HUDEP-2 (cell line): ENCODE results near the gene POMT2.
"Not testable (repeated sequence)": the region's sequence is repeated elsewhere in the genome, so short reads cannot be mapped to it uniquely, and the experiment has no call there.

Source experiments
- DNase-seq, 76 experiments: peaks; one replicate each; lab custom pipeline; 2025; ENCODE audit not compliant: unreplicated experiment in 76 of 76; lab: John Stamatoyannopoulos, UW

POMT2 gene

GRCh38 chr14:77324816-77325745 lies 4.4 kb upstream of the POMT2 start:
- DNase-seq: no peak

DNA sequence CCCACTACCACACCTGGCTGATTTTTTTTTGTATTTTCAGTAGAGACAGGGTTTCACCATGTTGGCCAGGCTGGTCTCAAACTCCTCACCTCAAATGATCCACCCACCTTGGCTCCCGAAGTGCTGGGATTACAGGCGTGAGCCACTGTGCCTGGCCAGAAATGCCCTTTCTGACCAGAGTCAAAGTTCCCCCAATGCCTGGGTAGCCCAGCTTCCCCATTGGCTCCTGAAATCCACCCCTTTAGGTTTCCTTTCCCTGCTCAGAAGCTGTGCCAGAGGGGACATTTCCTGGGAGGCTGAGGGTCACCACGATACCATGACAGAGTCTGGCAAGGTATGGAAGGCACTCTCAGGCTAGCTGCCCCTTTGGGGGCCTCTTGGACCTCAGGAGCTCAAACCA lies 3.6 kb upstream of the POMT2 start:
- DNase-seq: no peak

- no peak for DNase-seq
Observed at GRCh38 chr14:77323571-77323970, 2.9 kb upstream of the POMT2 start.

- no peak for DNase-seq
Observed at GRCh38 chr14:77322951-77323350, 2.3 kb upstream of the POMT2 start.

DNA sequence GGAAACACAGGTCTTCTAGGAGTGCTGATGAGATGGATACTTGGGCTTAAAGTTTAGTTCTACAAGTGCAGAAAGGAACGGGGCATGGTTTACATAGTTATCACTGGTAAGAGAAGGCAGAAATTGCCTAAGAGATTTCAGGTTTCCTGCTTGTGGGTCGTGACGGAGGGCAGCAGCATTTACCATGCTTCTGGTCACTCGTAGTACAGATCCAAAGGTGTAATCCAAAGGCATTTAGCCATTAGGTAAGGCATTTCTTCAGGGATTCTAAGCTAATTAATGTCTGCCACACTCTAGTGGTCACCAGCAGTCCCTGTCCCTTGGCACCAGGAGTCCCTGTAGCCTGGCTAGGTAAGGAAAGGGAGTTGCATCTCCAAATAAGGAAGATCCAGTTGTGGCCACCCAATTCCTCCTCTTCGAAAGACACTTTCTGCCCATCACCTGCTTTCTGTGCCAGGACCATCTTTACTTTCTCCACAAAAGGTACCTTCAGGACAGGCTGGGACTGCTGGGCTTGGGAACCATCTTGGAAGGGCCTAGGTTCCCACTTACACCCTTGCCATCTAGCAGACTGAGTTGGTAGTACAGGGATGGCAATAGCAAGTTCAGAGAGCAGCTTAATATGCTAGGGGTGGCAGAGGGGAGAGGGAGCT lies 1.7 kb upstream of the POMT2 start:
- DNase-seq: no peak

DNA sequence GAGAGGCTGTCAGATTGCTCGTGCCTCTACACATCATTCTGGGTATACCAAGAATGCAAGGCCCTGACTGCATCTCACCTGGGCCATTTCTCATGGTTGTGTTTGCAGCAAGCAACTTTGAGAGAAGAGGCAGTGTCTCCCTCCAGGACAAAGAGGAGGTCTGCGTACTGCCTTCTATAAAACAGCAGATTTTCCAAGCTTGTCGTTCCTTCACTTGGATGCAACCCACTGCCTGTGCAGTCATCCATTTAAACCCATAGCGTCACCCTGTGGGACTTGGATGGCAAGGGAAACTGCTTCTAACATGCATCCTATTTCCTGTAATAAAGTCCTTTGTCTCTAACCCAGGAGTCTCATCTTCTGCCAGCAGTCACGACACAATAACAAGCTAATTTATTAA lies 1.3 kb downstream of the POMT2 start:
- DNase-seq: no peak

DNA sequence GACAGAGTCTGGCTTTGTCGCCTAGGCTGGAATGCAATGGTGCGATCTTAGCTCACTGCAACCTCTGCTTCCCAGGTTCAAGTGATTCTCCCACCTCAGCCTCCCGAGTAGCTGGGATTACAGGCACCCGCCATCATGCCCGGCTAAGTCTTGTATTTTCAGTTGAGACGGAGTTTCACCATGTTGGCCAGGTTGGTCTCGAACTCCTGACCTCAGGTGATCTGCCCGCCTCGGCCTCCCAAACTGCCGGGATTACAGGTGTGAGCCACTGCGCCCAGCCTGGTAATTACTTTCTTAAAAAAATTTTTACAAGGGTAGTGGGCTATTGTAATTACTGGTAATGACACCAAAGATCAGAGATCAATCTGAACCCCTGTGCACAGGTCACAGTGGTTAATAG lies 1.9 kb downstream of the POMT2 start:
- not testable (repeated sequence) for DNase-seq

DNA sequence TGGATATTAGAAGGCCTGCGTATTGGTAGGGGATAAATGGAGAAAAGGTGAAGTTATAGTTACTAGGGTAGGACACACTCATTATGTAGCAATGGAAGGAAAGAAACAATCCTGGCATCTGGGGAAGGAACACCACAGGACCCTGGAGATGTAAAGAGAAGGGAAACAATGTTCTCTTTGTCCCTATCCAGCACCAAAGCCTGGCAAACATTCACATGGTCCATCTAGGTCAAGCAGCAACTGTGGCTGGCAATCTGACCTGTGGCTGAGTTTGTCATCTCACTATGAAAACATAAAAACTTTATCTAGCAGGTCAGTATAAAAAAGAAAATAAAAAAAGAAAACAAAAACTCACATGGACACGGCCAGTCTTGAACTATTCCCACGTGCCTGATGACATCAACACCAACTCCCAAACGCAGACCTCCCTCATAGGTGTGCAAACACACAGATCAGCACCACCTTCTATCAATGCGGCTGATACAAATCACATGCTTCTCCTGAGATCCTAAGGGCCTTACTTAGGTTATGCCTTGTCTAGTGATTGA lies 2.6 kb downstream of the POMT2 start:
- no peak for DNase-seq

DNA sequence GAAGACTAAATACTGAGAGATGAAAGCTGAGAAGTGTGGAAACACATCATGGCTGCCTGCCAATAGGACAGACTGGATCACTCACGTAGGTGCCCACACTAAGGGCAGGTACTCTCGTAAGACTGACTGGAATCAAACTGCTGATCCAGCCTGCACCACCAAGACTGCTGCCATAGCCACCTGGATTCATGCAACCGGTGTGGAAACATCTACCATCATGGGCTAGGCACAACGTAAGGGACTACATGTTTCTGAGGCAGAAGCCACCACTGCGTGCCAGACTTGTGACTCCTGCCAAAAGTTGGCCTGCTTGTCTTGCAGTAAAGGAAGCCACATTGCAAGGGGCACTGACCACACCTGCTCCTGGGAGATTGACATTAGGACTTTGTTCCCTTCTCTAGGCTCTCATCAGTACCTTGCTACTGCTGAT lies 3.8 kb downstream of the POMT2 start:
- no peak for DNase-seq

- DNase-seq: no peak
Observed at GRCh38 chr14:77316195-77316505, 4.5 kb downstream of the POMT2 start.

DNA sequence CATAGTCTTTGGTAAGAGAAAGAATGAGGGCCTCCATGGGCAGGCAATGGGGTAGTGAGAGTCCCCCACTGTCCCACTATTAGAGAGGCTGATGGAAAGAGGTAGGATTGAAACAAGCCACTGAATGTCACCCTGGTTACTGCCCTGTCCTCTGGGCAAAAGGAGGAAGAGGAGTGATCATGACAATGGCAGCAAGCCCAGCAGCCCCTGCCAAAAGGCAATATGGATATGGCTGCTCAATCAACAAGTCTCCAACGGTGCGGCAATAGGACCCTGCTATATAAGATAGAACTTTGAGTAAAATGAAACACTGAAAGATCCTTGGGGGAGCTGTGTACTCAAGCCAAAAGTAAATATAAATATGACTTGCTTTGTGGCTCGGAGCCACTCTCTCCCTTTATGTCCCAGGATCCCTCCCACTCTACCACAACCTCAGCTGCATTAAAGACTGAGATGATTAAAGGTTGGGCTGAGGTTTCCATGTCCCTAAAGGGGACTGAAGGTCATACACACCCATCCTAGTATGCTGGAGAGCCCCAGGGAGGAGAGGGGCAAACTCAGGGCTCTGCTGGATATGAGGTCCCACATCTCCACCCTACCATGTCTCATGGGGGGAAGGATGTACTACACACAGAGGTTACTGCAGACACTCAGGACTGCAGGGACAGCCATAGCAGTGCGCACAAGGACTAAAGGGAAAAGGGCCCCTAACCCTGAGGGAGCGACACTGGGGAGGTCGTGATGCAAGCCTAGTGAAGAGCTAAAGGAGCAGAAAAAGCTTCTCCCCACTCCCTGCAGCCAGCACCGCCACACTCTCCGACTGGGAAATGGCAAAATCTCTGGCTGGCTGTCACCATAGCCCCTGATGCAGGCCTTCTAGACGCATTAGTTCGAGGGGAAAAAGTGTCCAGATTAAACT lies 5.9 kb downstream of the POMT2 start:
- DNase-seq: no peak

- DNase-seq: no peak
Observed at GRCh38 chr14:77314043-77314442, 6.6 kb downstream of the POMT2 start.

DNA sequence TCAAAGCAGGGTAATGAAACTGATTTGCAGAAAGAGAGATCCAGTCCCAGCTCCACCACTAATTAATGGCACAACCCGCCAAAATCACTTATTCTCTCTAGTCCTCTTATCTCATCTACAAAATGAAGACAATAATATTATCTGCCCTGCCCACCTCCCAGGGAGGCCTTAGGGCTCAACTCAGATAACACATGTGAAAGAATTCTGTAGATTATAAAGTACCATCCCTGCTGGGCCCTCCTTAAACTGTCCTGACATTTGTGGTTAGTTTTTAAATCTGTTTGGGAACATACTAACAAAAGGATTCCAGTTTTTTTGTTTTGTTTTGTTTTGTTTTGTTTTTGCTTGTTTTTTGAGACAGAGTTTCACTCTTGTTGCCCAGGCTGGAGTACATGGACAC lies 7.3 kb downstream of the POMT2 start:
- peak in 20 of 76 experiments; percentile 9 to 60 (median 25) for DNase-seq

DNA sequence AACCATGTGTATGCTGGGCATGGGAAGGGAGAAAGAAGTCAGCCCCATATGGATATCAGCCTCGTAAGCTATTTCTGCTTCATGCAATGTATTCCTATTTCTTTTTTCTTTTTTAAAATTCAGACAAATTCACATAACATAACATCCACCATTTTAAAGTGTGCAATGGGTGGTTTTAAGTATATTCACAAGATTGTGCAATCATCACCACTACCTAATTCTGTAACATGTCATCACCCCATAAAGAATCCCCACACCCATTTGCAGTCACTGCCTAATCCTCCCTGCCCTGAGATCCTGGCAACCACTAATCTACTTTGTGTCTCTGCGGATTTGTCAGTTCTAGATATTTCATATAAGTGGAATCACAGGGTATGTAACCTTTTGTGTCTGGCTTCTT lies 9.5 kb downstream of the POMT2 start:
- no peak for DNase-seq

DNA sequence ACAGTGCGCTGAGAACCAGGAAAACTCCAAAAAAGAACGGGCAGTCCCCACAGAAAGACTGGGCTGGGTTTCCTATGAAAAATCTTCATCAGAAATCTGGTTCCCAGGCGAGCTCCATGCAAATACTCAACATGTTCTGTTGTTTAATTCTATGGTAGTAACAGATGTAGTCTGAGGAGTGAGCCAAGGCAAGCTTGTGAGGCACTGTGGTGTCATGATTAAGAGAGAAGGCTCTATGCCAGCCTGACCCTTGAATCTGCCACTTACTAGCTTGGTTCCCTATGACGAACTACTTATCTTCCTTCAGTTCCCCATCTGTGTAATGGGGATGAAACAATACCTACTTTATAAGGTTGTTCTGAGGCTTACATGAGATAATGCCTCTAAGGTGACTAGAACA lies 10.7 kb downstream of the POMT2 start:
- DNase-seq: no peak

GRCh38 chr14:77309131-77309530 lies 11.6 kb downstream of the POMT2 start:
- no peak for DNase-seq

DNA sequence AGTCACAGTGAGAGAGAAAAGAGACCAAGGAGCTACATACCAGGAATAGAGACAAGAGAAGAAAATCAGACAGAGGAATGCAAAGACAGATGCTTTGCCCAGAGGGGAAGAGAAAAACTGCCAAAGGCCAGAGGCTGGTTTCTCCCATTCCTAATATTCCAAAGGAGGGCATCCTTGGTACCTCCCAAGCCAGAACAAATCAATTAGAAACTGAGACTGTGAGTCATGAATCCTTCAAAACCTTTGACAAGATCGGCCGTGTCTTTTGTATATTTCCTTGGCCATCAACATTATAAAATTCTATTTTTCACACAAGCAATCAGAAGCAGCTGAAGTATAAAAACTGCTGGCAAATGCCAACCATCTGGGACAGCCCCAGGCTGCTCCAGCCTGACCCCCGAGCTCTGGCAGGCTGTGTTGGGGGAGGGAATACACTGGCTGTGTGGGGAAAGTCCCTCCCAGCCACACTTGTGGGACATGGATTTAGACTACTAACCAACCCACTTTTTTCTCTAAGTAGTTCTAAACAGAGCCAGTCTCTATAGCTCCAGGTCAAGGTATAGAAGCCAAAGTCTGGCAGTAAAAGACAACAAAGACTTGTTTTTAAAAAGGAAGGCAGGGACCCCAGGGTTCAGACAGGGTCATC lies 13.7 kb downstream of the POMT2 start:
- no peak for DNase-seq

DNA sequence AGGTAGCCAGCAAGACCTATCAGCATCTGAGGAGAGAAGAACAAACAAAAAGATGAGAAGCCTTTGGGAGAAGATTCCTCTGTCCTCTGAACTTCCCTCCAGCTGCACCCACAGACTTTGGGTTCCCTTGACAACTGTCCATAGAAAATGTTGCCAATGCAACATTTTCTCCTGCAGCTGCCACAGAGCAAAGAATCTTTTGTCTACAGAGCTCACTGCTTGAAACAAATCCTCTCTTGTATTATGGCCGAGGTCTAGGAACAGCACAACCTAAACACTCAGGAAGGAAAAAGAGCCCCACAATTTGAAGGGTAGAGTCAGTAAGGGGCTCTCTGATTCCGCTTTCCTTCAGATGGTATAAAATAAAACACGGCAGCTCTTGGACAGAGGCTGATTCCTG lies 14.3 kb downstream of the POMT2 start:
- no peak for DNase-seq

- no peak for DNase-seq
Observed at GRCh38 chr14:77305696-77306095, 15.0 kb downstream of the POMT2 start.

- peak in 3 of 76 experiments; percentile 6 to 24 (median 19) for DNase-seq
Observed at GRCh38 chr14:77303417-77304156, 17.1 kb downstream of the POMT2 start.
